Measurements from ENCODE around the gene ETV6.
A peak's percentile ranks its signal among the peaks of the same experiment; 100 is the strongest.

Gene ETV6

DNA sequence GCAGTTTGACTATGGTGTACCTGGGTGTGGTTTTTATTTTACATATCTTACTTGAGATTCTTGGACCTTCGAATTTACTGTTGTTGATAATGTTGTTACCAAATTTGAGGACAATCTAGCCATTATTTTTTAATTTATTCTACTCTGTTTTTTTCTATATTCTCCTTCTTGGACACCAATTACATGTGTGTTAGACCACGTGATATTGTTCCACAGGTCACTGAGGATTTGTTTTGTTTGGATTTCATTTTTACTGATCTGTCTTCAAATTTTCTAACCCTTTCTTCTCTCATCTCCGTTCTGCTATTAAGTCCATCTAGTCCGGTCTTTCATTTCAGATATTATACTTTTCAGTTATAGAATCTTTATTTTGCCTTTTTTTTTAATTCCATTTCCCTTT, 216.3 kb downstream of the ETV6 start:
- no peak overlapping the region for H3K9ac ChIP-seq (ENCODE audit: low read depth, low read length)
- H3K27me3 ChIP-seq (ENCODE audit: control insufficient read depth, insufficient read depth, low read length) = no peaks in the 10 kb centered on the region
- H3K9me3 ChIP-seq (replicated peaks; ENCODE audit: low read length) = no peaks in the 10 kb centered on the region
- H3K36me3 ChIP-seq (ENCODE audit: insufficient read depth, low read length) = peaks cover 4% of the 10 kb centered on the region
- no peak overlapping the region for H3K4me3 ChIP-seq (ENCODE audit: low read length)
- no peak overlapping the region for H3K4me2 ChIP-seq (ENCODE audit: low read length)
- peaks cover 15% of the 10 kb centered on the region for H3K4me1 ChIP-seq (ENCODE audit: control insufficient read depth, insufficient read depth, low read length)

DNA sequence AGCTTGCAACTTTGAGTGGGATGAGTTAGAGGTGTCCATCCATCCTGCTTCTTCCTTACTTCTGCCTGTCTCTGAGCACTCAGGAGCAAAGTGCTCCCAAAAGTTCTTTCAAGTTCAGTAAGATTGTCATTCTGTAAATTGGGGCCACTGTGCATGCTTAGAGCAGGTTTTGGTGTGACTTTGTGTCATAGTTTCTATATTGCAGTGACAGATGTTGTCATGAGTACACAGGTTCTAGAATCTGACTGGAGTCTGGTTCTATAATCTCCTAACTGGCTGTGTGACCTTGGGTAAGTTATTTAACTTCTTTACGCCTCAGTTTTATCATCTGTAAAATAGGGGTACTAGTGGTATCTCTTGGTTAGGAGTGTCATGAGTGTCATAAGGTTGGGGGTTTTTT, 218.6 kb downstream of the ETV6 start:
- Histone ChIP-seq H3K4me3 (ENCODE audit: low read length) (no peak overlapping the region), H3K9ac (ENCODE audit: low read depth, low read length) (no peak overlapping the region), H3K9me3 (replicated peaks; ENCODE audit: low read length) (no peaks in the 10 kb centered on the region), H3K36me3 (ENCODE audit: insufficient read depth, low read length) (peaks cover 4% of the 10 kb centered on the region), H3K4me1 (ENCODE audit: control insufficient read depth, insufficient read depth, low read length) (peaks cover 11% of the 10 kb centered on the region), H3K27me3 (ENCODE audit: control insufficient read depth, insufficient read depth, low read length) (no peaks in the 10 kb centered on the region), H3K4me2 (ENCODE audit: low read length) (no peak overlapping the region)

DNA sequence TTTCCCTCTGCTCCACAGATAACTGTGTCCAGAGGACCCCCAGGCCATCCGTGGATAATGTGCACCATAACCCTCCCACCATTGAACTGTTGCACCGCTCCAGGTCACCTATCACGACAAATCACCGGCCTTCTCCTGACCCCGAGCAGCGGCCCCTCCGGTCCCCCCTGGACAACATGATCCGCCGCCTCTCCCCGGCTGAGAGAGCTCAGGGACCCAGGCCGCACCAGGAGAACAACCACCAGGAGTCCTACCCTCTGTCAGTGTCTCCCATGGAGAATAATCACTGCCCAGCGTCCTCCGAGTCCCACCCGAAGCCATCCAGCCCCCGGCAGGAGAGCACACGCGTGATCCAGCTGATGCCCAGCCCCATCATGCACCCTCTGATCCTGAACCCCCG, 219.9 kb downstream of the ETV6 start:
- peaks cover 4% of the 10 kb centered on the region for H3K36me3 ChIP-seq (ENCODE audit: insufficient read depth, low read length)

DNA sequence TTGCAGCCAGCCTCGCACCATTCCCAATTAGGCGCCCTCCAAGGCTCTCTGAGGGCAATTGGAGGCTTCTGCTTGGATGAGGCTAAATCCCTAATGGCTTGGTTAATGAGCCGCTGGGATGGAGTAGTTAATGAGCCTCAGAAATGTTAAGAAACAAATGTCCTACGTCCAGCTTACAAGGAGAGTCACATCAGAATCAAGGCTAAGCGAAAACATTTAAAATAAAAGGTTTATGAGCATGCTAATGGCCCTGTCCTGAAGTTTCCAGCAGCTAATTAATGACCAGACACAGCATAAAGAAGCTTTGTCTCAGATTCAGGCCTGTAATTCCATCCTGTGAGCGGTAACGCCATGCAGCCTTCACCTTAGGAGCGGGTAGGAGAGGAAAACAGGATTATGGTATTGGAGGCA, 220.6 kb downstream of the ETV6 start:
- no peak overlapping the region for H3K4me3 ChIP-seq (ENCODE audit: low read length)
- H3K9ac ChIP-seq (ENCODE audit: low read depth, low read length) = no peak overlapping the region
- H3K4me2 ChIP-seq (ENCODE audit: low read length) = no peak overlapping the region
- H3K9me3 ChIP-seq (replicated peaks; ENCODE audit: low read length) = no peaks in the 10 kb centered on the region
- H3K27me3 ChIP-seq (ENCODE audit: control insufficient read depth, insufficient read depth, low read length) = no peaks in the 10 kb centered on the region
- H3K36me3 ChIP-seq (ENCODE audit: insufficient read depth, low read length) = peaks cover 4% of the 10 kb centered on the region
- H3K4me1 ChIP-seq (ENCODE audit: control insufficient read depth, insufficient read depth, low read length) = no peaks in the 10 kb centered on the region

More for the DNA sequence above, 219.9 kb downstream of the ETV6 start:
- H3K9me3 ChIP-seq (replicated peaks; ENCODE audit: low read length) = no peaks in the 10 kb centered on the region
- no peak overlapping the region for H3K9ac ChIP-seq (ENCODE audit: low read depth, low read length)
- H3K4me3 ChIP-seq (ENCODE audit: low read length) = no peak overlapping the region
- H3K27me3 ChIP-seq (ENCODE audit: control insufficient read depth, insufficient read depth, low read length) = no peaks in the 10 kb centered on the region
- H3K4me1 ChIP-seq (ENCODE audit: control insufficient read depth, insufficient read depth, low read length) = no peaks in the 10 kb centered on the region
- no peak overlapping the region for H3K4me2 ChIP-seq (ENCODE audit: low read length)

DNA sequence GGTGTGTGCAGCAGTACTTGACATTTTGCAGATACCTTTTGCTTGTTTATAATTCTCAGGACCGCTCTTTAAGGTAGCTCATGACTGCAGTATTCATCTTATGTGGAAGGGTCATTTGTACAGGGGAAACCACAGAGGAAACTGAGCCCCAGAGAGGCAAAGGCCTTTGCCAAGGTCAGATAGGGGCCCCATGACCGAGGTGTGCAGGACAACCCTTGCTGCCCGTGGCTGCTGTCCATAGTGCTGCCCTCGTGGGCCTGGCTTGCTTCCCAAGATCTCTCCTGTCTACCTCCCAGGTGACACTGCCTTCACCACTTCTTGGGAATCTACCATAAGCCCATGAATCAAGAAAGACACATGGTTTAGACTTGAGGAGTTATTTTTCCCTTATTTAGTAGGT, 222.6 kb downstream of the ETV6 start:
- Histone ChIP-seq H3K27me3 (ENCODE audit: control insufficient read depth, insufficient read depth, low read length) (no peaks in the 10 kb centered on the region), H3K36me3 (ENCODE audit: insufficient read depth, low read length) (peaks cover 4% of the 10 kb centered on the region), H3K4me2 (ENCODE audit: low read length) (no peak overlapping the region), H3K9ac (ENCODE audit: low read depth, low read length) (no peak overlapping the region), H3K4me3 (ENCODE audit: low read length) (no peak overlapping the region), H3K4me1 (ENCODE audit: control insufficient read depth, insufficient read depth, low read length) (no peaks in the 10 kb centered on the region), H3K9me3 (replicated peaks; ENCODE audit: low read length) (no peaks in the 10 kb centered on the region)

DNA sequence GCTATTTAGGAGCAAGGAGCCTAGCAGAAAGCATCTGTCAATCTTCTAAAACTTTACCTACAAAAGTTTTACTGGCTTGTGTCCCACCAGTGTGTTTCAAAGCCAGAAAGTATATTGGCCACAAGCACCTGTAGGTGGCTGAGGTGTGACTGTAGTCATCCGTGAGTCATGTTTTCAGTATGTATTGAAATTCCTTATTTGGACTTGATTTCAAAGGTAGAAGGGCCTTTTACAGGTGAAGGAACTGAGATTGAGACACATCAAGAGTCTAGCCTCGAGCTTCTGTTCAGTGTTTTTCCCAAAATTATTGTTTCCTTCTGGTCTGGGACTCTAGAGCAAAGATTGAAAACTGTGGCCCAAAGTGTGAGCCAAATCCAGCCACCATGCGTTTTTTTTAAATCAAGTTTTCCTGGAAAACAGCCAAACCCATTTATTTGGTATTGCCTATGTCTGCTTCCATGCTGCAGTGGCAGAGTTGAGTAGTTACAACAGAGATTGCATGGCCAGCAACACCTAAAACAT, 226.0 kb downstream of the ETV6 start:
- H3K4me2 ChIP-seq (ENCODE audit: low read length) = no peak overlapping the region
- no peak overlapping the region for H3K4me3 ChIP-seq (ENCODE audit: low read length)
- H3K4me1 ChIP-seq (ENCODE audit: control insufficient read depth, insufficient read depth, low read length) = peaks cover 16% of the 10 kb centered on the region
- H3K36me3 ChIP-seq (ENCODE audit: insufficient read depth, low read length) = no peaks in the 10 kb centered on the region
- H3K27me3 ChIP-seq (ENCODE audit: control insufficient read depth, insufficient read depth, low read length) = no peaks in the 10 kb centered on the region
- no peaks in the 10 kb centered on the region for H3K9me3 ChIP-seq (replicated peaks; ENCODE audit: low read length)
- no peak overlapping the region for H3K9ac ChIP-seq (ENCODE audit: low read depth, low read length)

DNA sequence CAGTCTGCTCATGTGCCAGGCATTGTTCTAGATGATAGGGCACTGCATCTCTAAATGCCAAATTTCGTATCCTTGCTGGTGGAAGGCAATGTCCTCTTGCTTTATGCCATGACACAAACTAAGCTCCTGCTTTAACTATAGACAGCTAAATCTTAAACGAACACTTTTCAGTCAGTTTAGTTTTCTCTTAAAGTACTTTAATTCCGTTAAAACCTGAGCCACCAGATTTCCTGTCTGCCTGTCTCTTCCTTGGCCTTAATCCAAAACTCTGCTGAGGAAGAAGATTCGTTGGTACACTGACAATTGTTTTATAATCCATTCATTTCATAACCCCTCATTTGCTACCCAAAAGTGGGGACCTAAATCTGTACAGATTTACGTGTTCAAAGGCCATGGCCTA, 226.8 kb downstream of the ETV6 start:
- Histone ChIP-seq H3K27me3 (ENCODE audit: control insufficient read depth, insufficient read depth, low read length) (no peaks in the 10 kb centered on the region), H3K36me3 (ENCODE audit: insufficient read depth, low read length) (no peaks in the 10 kb centered on the region), H3K4me1 (ENCODE audit: control insufficient read depth, insufficient read depth, low read length) (peaks cover 16% of the 10 kb centered on the region), H3K4me2 (ENCODE audit: low read length) (no peak overlapping the region), H3K9ac (ENCODE audit: low read depth, low read length) (no peak overlapping the region), H3K9me3 (replicated peaks; ENCODE audit: low read length) (no peaks in the 10 kb centered on the region), H3K4me3 (ENCODE audit: low read length) (no peak overlapping the region)

DNA sequence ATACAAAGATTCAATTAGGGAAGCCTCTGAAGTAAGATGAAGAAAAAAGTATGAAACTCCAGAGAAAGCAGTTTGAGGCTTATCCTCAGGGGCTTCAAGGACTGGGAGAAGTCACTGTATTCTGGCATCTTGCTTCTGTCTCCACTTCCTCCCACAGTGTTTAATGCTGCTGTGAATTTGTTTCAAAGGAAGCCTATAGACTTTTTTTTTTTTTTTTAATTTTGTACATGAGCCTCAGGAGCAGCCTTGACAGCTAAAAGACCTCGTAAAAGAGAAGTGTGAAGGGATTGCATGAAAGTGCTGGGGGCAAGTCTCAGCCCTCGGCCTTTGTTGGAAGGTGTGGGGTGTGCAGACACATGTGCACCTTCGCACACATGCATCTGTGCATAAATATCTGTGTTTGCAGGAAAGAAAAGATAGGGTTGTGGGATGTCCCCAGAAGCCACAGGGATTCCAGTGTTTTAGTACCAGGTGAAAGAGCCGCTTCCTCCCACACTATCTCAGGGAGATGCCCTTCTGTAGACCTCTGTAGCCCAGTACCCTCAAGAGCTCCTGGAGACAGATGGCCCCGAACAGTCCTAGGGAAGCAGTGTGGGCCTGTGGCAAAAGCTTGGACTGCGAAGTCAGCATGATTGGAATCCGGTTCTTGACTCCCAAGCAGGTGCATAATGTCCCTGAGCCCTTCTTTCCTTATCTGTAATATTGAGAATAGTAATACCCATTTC, 227.8 kb downstream of the ETV6 start:
- H3K27me3 ChIP-seq (ENCODE audit: control insufficient read depth, insufficient read depth, low read length) = no peaks in the 10 kb centered on the region
- peaks cover 16% of the 10 kb centered on the region for H3K4me1 ChIP-seq (ENCODE audit: control insufficient read depth, insufficient read depth, low read length)
- no peaks in the 10 kb centered on the region for H3K9me3 ChIP-seq (replicated peaks; ENCODE audit: low read length)
- H3K9ac ChIP-seq (ENCODE audit: low read depth, low read length) = no peak overlapping the region
- H3K36me3 ChIP-seq (ENCODE audit: insufficient read depth, low read length) = no peaks in the 10 kb centered on the region
- no peak overlapping the region for H3K4me3 ChIP-seq (ENCODE audit: low read length)
- H3K4me2 ChIP-seq (ENCODE audit: low read length) = peak overlapping the region; percentile 52

DNA sequence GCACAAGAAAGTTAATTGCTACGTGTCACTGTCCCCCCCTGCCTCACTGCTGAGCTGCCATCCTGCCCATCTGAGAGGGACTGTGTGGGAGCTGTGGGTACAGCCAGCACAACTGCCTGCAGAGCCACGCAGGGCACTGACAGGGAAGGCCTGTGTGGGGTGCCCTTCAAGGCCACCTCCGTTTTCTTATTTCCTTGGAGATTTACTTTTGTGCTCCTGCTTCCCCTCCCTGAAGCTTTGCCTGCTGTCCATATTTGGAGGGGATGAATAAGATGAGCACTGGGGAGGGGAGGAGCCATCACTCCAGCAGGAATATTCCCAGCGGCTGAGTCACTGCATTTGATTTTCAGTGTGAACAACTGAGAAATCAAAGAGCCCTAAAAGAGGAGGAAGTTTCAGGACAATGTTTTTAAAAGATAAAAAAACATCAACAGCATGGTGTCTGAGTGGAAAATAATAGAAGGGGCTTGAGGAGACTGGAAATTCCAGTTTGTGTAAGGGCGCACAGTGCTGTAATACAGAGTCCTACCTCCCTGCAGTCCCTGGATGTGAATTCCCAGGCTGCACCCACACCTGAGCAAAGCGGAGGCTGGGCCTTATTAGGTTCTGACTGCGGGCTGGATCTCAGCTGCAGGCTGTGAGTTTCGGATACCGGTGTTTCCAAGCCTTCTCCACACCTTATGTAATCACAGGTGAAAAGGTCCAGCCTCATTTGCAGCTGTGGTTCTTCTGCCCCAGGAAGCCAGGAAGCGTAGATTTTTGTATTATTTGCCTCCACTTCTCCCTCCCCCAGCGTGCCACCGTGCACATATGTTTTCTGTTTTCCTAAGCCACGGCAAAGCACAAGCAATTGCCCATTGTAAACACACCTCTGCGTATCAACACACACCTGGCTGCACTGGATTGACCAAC, 228.7 kb downstream of the ETV6 start:
- Histone ChIP-seq H3K9ac (ENCODE audit: low read depth, low read length) (no peak overlapping the region), H3K4me3 (ENCODE audit: low read length) (no peak overlapping the region), H3K4me2 (ENCODE audit: low read length) (peak overlapping the region; percentile 52), H3K36me3 (ENCODE audit: insufficient read depth, low read length) (no peaks in the 10 kb centered on the region), H3K4me1 (ENCODE audit: control insufficient read depth, insufficient read depth, low read length) (peaks cover 16% of the 10 kb centered on the region), H3K9me3 (replicated peaks; ENCODE audit: low read length) (no peaks in the 10 kb centered on the region), H3K27me3 (ENCODE audit: control insufficient read depth, insufficient read depth, low read length) (no peaks in the 10 kb centered on the region)

DNA sequence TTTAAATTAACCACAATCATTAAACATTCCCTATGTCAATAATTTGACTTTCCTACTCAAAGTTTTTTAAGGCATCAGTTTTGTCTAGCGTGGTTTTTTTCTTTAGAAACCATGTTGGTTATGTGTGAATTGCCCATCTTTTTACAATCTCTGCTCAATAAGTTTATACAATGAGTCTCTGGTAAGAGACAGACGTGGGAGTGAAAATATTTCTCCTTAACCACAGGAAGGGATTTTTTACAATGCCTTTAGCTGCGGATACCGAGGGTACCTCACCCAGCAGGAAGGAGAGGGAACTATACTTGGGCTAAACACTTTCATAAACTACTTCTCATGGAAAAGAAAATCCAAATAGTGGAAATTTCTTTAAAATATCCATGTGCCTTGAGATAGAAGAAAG, 229.8 kb downstream of the ETV6 start:
- peaks cover 16% of the 10 kb centered on the region for H3K4me1 ChIP-seq (ENCODE audit: control insufficient read depth, insufficient read depth, low read length)

DNA sequence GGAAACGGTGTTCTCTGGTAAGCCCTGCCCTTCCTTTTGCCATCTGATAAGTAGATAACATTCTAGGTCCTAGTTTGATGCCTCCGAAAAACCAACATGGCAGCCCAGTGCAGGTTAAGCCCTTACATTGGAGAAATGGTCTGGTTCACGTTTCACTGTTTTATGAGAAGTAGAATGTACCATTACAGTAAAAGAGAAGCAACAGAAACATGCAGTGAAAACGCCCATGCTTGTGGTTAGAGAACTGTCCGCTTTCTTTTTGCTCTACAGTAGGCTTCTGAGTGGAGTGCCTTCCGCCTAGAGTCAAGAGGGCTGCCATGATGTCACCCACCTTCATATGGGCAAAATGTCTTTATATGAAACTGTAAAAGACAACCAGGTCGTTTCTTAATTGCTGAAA, 230.9 kb downstream of the ETV6 start:
- Histone ChIP-seq H3K4me1 (ENCODE audit: control insufficient read depth, insufficient read depth, low read length) (peaks cover 21% of the 10 kb centered on the region), H3K4me2 (ENCODE audit: low read length) (no peak overlapping the region), H3K27me3 (ENCODE audit: control insufficient read depth, insufficient read depth, low read length) (no peaks in the 10 kb centered on the region), H3K9ac (ENCODE audit: low read depth, low read length) (no peak overlapping the region), H3K9me3 (replicated peaks; ENCODE audit: low read length) (no peaks in the 10 kb centered on the region), H3K4me3 (ENCODE audit: low read length) (no peak overlapping the region), H3K36me3 (ENCODE audit: insufficient read depth, low read length) (no peaks in the 10 kb centered on the region)

More for the DNA sequence above, 229.8 kb downstream of the ETV6 start:
- H3K9me3 ChIP-seq (replicated peaks; ENCODE audit: low read length) = no peaks in the 10 kb centered on the region
- H3K4me2 ChIP-seq (ENCODE audit: low read length) = peak overlapping the region; percentile 7
- no peak overlapping the region for H3K9ac ChIP-seq (ENCODE audit: low read depth, low read length)
- no peaks in the 10 kb centered on the region for H3K36me3 ChIP-seq (ENCODE audit: insufficient read depth, low read length)
- H3K27me3 ChIP-seq (ENCODE audit: control insufficient read depth, insufficient read depth, low read length) = no peaks in the 10 kb centered on the region
- no peak overlapping the region for H3K4me3 ChIP-seq (ENCODE audit: low read length)

Measured in skeletal muscle satellite cell (primary cell).